ENCODE measurements around the gene IRF4.

The IRF4 gene

DNA sequence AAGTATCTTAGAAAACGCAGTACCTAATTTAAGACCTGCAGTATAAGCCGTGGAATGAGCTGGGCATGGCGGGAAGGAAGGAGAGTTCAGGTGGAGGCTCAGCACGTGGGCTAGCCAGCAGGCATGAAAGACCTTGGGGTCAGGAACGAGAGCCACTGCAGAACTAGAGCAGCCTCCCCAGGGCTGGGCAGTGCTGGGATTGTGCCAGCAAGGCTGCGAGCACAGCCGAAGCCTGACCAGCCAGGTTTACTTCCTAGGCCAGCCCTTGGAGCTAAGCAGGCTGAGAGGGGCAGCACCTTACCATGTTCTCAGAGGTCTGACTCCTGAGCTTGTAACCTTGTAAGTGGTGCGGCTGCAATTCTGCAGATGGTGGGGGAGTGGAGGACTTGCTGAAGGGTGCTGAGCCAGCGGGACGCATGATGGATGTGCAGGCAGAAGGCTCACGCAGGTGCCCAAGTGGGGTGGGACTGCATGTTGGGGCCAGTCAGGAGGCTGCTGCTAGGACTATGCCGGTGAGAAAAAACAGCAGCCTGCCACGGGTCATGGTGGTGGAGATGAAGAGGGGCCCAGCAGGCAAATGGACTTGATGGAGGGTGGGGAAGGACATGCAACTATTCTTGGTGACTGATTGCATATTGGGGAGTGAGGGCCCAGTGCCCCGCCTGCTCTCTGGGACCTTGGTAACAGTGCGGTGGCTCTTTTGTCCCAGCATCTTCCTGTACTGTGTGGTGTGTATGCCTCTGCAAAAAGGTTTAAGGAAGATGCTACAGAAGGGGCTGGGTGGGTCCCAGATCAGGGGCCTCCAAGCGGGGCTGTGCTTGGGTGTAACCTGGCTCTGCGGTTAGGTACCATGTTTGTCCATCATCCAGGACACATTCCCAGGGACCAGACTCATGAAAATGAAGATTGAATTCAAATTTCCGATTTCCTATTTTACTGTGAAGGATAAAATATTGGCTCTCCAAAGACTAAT, 37.6 kb upstream of the IRF4 start:
- FAIRE-seq = no peak

DNA sequence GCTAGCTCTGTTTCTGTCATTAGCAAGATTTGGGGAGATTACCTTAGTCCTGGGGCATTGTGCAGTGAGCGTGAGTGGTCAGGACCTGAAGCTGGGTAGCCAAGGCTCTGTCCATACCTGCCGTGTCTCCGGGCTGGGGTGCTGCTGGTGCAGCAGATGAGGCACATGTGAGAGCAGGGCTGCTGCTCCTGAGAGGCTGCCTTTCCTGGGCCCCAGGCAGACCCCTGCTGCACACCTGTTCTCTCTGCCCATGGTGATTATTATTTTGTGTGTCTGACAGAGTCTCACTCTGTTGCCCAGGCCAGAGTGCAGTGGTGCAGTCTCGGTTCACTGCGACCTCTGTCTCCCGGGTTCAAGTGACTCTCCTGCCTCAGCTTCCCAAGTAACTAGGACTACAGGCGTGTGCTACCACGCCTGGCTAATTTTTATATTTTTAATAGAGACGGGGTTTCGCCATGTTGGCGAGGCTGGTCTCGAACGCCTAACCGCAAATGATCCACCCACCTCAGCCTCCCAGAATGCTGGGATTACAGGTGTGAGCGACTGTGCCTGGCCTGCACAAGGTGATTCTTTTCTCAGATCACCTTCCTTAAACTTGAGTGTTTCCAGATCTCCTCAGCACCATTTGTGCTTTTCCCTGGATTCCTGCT, 36.8 kb upstream of the IRF4 start:
- no peak for FAIRE-seq

DNA sequence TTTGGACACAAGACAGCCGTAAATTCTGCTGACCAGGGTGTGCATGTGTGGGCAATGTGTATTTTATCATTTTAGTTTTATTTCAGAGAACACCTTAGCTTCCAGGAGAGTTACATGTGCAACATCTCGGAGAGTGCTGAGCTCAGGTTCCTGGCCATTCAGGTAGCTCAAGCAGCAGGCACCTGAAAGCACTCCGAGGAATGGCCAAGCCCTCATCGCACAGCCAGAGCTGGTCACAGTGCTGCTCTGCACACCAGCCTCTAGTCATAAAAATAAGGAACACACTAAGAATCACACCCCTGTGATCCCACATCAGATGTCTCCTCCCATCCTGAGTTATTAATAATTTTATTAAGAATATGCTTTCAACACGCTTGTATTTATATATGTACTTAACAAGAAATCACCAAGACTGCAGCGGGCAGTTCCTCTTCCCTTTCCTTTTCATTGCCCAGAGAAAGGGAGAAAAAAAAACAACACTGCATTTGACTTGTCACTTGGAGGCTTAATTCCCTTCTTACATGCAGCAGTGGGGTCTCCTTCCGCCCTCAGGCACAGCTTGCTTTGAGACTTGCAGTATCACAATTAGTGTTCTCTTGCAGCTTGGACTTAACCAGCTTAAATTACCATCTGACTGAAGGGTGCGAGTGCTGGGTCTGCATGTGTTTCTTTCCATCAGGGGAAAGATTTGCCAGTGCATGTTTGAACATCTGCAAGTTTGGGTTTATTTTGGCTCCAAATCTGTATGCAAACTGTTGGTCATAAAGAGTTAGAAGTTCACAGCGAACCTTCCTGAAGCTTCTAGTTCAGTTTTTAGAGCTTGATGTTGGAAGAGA, 36.0 kb upstream of the IRF4 start:
- FAIRE-seq = no peak

DNA sequence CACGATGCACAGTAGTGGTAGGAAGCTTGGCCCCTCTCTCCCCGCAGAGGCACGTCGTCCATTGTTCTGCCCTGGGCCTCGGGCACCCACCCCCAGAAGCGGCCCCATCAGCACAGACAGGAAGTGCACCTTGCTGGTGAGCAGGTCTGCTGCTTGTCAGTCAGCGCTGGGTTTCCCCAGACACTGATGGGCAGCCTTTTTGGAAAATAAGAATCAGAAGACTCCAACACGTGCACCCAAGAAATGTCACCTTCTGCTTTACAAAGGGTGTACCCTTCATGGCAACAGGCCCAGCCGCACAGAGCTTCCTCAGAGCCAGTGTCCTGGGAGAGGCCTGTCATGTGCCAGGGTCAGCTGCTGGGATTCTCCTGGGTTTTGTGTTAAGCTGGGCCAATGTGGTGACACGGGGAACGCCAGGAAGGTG, 34.7 kb upstream of the IRF4 start:
- FAIRE-seq = no peak

DNA sequence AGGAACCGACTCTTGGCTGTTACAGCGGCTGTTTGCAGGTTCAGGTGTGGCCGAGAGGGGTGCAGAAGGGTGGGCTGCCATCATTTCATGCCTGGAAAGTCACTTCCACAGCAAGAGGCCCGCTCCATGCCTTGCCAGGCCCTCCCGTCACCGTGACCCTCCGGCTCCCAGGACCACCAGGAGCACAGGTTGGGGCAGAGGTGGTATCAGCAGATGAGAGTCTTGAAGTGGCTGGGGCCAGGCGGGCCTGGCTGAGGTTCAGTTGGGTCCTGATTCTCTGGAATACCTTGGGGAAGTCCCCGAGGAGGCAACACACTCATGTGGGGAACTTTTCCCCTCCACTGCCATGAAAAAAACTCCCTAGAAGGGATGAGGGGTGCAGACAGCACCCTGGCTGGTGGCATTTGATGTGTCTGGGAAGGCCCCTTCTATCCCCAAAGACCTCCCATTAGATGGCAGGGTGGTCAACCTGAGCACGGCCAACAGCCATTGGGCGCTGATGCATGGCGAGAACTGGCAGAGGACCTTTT, 34.2 kb upstream of the IRF4 start:
- no peak for FAIRE-seq

DNA sequence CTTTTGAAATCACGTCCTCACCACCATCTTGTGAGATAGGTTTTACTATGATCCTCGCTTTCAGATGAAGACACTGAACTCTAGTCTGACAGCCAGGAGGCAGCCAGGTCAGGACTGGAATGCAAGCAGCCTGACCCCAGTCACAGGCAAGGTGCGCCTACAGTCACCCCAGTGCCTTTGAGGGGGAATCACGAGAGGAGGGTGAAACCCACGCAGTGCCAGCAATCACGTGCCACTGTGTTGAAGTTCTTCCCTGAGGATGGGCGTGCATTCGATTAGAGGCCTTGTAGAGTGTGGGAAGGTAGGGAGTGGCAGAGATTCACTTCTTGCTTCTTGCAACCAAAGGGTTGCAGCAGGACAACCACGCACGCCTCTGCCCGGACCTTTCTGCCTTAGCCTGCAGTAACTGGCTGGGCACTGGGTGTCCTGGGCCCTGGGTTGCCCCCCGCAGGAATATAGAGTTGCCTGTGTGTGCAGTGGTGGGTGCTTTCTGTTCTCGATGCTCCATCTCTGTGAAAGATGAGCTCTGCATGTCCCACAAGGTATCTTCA, 33.7 kb upstream of the IRF4 start:
- FAIRE-seq = no peak

DNA sequence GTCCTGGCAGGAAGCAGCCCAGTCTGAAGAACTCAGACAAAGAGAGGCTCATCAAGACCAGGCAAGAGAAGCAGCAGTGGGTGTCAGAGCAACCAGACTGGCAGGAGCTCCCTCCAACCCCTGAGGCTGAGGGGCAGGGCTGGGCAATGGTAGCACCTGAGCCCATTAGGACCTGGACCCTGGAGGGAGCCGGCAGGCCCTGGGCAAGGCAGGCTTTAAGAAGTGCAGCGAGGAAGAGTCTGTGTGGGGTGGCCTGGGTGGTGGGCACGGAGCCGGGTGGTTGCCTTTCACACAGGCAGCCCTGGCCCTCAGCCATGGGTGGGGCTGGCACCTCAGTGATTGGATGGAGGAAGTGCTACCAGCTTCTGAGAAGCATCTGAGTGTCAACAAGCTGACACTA, 33.1 kb upstream of the IRF4 start:
- FAIRE-seq = no peak

DNA sequence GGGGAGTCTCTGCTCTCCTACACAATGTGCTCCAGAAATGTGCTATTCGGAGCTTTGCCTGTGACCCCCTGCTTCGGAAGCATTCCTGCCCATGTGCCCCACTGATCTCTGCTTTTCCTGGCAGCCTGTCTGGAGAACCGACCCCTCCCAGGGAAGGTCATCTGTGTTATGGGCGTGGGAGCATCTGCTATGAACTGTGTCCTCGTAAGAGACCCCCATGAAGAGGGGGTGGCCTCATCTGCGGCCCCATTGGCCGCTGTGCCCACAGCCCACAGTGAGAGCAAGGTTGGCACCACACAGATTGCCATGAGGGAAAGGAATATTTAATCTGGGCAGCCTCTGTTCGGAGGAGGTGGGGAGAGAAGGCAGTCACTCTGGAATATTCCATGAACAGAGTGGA, 32.7 kb upstream of the IRF4 start:
- FAIRE-seq = no peak

DNA sequence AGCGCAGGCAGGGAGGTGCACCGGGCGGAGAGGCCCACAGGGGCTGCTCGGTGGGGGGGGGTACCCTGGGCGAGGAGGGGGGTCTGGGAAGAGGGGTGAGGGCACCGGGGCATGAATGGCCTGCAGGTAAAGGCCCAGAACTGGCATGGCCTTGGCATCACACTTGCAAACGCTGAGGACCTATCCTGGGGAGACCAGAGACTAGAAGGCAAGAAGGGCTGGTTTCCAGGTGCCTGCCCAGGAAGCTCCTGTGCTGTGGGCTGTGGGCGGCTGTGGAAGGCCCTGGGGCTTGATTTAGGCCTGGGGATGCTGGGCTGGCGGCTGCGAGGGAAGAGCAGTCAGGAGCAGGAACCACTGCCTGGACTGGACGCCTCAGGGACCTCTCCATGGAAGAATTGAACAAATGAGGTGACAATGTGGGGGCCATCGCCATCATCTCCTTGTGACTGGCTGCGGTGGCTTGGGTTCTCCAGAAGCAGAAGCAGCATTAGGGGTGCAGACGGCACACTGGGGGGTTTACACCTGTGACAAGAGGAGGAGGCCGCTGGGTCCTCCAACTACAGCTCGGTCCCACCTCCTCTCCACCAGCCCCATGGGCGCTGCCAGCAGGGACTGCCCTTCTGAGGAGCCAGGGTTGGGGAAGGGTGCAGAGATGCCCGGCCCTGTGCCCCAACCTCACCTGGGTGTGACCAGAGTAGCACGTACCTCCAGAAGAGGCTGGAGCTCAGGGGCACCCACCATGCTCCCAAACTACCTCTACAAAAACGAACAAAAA, 32.1 kb upstream of the IRF4 start:
- no peak for FAIRE-seq

DNA sequence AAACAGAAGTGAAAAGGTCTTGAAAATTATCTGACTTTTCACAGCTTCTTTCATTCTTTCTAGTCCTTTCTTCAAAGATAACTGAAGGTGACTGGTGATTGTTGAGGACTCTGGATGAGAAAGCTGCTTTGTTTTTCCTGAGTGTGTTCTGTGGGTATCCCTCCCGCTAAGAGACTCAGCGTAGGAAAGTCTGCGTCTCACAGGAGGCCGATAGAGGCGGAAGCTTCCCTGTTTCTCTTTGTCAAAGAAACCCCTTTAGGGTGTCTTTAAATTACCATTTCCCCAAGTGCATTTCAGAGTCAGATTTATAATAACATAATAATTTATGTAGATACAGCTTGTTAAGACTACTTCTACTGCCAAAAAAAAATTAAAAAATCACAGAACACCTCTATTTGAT, 31.2 kb upstream of the IRF4 start:
- no peak for FAIRE-seq

DNA sequence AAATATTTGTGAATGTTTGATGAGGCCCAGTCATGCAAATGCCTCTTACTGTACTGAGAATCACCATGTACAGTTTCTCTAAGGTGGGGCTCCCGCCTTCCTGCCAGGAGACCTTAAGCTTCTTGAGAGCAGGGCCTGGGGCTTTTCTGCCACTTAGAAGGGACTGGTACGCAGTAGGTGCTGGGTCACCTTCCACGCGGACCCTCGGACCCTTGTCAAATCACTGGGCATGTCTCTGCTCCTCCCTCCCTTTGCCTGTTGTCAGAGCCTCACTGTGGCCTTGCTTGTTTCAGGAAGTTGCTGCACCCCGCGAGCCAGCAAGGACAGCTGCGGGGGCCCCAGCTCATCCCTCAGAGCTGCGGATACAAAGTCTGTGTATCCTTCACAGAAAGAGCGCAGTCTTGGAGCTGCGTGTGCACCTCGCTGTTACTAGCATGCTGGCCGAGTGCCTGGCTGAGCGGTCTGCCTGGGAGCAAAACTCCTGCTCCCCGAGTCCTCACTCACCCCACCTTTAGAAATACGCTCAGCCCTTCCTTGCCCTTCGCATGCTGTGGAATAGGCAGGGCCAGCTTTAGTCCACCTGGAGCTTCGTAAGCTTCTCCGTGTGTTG, 30.7 kb upstream of the IRF4 start:
- FAIRE-seq = no peak

DNA sequence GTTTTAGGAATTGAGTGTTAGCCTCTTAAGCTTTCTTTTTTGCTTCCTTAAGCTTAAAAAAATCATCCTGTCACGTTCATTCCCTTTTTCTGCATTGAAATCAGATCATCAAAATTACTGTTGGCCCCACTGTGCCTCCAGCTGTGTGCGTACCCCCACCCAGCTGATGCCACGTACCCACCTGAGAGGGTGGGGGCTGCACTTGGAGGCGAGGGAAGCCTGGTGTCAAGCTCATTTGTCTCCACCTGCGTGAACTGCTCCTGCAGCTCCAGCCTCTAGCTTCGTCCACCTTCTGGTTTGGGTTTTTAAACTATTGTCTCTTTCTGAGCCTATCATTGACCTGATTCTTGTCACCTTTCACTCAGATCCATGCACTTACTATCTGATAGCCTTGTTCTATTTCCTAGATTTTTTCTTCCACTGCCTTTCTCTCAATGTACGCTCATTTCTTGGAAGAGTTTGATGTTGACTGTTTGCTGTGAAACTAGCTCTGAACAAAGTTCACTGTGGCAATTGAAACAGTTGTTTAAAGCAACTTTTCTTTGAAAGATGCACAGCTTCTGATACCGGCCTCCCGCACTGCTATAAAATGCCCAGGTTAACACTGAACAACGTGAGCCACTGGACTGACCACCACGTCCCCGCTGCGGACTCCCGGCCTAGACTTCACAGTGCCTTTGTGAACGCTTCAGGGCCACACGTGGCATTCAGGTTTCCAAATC, 30.0 kb upstream of the IRF4 start:
- FAIRE-seq = no peak

DNA sequence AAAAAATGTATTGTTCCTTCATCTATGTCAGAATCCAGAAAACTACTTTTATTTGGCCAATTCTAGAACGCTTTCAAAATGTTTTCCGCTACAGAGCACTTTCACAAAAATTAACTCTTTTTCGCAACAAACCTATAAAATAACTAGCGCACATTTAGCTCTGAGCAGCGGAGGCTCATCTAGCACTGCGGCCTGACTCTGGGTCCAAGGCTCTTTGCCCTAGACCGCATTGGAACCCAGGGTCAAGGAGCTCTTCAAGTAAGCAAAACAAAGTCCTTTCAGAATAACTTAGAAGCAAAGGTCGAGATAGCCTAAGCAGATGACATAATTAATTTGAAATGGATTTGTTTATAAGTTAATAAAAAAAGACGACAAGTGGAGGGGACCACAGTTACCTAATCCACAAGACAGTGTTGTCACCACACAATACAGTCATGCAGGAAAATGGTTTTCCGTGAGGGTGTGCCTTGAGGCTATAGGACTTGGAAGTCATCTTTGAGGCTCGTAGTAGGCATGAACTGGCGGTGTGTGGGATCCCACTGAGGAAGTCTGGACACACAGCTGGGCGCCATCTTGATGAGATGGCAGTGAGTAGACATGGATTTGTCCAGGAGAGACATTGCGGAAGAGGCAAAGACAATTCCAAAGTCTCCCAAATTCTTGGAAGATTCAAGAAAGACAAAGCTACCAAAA, 29.2 kb upstream of the IRF4 start:
- no peak for FAIRE-seq

DNA sequence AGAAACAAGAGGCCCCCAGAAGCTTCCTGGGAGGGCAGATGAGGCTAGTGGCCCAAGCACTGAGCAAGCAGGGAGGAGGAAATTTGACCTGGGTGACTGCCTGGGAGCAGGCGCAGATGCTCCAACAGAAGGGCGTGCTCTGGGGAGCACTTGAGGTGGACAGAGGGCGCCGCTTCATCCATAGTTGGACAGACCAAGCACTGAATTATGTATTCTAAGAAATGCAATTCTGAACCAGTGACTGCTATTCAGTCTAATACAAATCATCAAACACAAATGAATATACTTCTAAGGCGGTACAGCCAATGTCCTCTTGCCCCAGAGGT, 28.7 kb upstream of the IRF4 start:
- FAIRE-seq = no peak

DNA sequence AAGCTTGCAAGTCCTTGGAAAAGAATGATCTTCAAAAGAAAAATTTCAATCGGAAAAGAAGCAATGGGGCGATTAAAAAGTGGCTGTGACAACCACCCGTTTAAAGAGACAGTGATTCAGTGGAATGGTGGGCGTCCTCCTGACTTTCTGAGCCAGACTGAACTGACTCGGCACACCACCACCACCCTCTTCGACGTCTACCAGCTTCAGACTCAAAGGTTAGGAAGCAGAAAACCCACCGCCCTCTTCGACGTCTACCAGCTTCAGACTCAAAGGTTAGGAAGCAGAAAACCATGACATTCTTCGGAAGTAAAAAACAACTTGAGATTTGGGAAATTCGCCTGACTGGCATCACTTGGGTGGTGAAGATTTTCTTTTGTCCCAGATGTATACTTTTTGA, 28.3 kb upstream of the IRF4 start:
- FAIRE-seq = no peak

DNA sequence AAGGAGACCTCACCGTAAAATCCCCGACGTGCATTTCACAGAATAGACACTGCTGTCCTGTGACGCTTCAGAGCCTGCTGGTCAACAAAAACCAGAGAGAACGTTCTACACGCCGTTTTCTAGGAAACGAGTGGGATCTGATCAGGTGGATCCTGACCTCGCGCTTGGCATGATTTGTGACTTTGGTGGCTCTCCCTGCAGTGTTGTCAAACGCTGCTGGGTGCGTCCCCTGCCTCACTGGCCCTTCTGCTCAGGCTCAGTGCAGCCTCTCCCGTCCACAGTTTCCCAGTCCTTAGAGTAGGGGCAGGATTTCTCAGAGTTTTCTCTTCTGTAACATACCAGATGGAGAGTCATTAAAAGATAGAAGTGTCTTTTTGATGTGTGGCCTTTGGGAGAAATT, 27.6 kb upstream of the IRF4 start:
- no peak for FAIRE-seq

DNA sequence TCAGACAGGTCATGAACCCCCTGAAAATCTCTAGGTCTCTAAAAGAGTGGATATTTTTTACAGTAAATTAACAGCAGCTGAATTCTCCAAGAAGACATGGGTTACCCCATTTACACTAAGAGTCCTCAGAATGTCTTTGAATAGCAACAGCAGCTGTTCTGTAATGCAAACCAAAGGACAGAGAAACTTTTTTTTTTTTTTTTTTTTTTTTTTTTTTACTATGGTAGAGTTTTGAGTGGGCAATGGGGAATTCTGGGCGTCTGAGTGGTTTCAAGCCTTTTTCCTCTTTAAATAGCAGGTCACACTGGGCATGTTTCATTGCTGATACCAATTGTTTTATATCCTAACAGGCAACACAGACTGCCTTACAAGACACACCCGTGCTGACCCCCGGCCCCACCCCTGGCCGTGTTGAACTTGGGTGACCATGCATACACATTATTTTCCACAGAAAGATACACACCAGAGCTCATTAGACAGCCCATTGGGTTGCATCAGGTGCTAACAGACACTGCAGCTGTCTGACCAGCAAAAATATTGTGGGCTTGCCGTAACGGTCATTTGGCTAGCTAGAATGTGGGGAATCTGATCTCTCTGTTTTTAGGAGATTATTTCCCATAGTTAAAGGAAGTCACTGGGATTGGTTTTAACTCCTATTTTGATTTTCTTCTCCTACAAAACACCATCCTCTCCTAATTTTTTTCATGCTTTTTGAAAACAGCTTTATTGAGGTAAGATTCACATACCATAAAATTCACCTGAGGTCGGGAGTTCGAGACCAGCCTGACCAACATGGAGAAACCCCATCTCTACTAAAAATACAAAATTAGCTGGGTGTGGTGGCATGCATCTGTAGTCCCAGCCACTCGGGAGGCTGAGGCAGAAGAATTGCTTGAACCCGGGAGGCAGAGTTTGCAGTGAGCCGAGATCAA, 26.7 kb upstream of the IRF4 start:
- FAIRE-seq = no peak

DNA sequence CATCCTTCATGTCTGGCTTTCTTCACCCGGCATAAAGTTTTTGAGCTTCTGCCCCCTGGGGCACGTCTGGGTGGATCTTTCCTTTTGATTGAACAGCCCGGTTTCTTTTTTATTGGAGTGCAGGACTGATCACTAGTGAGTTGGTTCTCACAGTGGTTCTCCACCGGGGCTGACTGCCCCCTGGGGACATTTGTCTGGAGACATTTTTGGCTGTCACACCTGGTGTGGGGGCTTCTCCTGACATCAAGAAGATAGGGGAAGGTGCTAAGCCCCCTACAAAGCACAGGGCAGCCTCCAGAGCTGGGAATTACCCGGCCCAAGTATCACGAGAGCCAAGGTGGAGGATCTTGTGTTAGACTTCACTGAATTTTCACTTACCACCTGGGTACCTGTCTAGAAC, 25.7 kb upstream of the IRF4 start:
- no peak for FAIRE-seq

All from TTC549 (cell line).